BLaER1 (cell line): ENCODE measurements around the gene RNF223.

Source experiments
- H3K27ac ChIP-seq: shearing (Covaris generic); formaldehyde crosslinking; 2 replicates; pipeline ENCODE4 v1.8.1; 2022
- H3K27me3 ChIP-seq: shearing (Covaris generic); formaldehyde crosslinking; 2 replicates; pipeline ENCODE4 v1.8.1; 2022
- H3K36me3 ChIP-seq: shearing (Covaris generic); formaldehyde crosslinking; 2 replicates; pipeline ENCODE4 v1.8.1; 2022
- H3K4me1 ChIP-seq: shearing (Covaris generic); formaldehyde crosslinking; 2 replicates; pipeline ENCODE4 v1.8.1; 2022
- H3K4me2 ChIP-seq: shearing (Covaris generic); formaldehyde crosslinking; 2 replicates; pipeline ENCODE4 v1.8.1; 2022
- H3K4me3 ChIP-seq: shearing (Covaris generic); formaldehyde crosslinking; 2 replicates; pipeline ENCODE4 v1.8.1; 2022
- H3K9ac ChIP-seq: shearing (Covaris generic); formaldehyde crosslinking; 2 replicates; pipeline ENCODE4 v1.8.1; 2022
- H3K9me3 ChIP-seq: shearing (Covaris generic); formaldehyde crosslinking; 2 replicates; pipeline ENCODE4 v1.8.1; 2022
- H4K20me1 ChIP-seq: shearing (Covaris generic); formaldehyde crosslinking; 2 replicates; pipeline ENCODE4 v1.8.1; 2022
- Cebpa-rat ChIP-seq: shearing (Covaris generic); IDR thresholded peaks from 2 replicates; pipeline ENCODE4 v1.8.1; 2022

RNF223 gene

GRCh38 chr1:1074631-1075147, 583 bp upstream of the RNF223 start:
- Histone ChIP-seq H3K36me3 (no peaks in the 10 kb centered on the region), H3K4me2 (no peak overlapping the region), H3K27ac (no peak overlapping the region), H3K9ac (no peak overlapping the region), H4K20me1 (peaks cover 6% of the 10 kb centered on the region), H3K4me1 (peaks cover 33% of the 10 kb centered on the region), H3K4me3 (no peak overlapping the region), H3K9me3 (no peaks in the 10 kb centered on the region), H3K27me3 (peaks cover 31% of the 10 kb centered on the region)
- TF ChIP-seq Cebpa-rat, result no peak

GRCh38 chr1:1072849-1073742, 1.0 kb downstream of the RNF223 start:
- H4K20me1 ChIP-seq, result peaks cover 15% of the 10 kb centered on the region
- no peak for TF ChIP-seq Cebpa-rat
- no peak overlapping the region for H3K9ac ChIP-seq
- H3K27me3 ChIP-seq, result peaks cover 27% of the 10 kb centered on the region
- no peak overlapping the region for H3K4me2 ChIP-seq
- H3K27ac ChIP-seq, result no peak overlapping the region
- H3K4me3 ChIP-seq, result no peak overlapping the region
- H3K4me1 ChIP-seq, result peaks cover 39% of the 10 kb centered on the region
- H3K36me3 ChIP-seq, result no peaks in the 10 kb centered on the region
- no peaks in the 10 kb centered on the region for H3K9me3 ChIP-seq

DNA sequence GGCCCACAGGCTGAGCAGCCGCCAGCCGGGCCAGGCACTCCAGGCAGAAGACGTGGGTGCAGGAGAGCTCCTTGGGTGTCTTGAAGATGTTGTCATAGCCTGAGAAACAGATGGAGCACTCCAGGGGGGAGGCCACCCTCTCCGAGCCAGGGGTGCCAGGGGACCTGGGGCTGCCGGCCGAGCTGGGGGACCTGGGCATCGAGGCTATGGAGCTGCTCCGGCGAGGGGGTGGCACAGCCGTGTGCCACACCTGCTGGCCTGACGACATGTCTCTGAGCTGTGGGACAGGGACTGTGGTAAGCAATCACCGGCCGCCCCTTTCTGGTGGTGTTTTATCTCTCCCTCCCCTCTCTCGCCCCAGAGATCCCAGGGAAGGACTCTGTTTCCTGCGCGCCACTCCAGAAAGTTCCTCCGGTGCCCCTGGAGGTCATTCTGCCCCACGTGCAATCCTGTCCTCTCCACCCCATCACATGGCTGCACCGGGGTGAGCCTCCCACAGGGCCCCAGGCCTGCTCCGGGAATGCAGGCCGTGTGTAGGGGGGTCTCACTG, 1.7 kb downstream of the RNF223 start:
- peaks cover 22% of the 10 kb centered on the region for H3K27me3 ChIP-seq

GRCh38 chr1:1071486-1072298, 2.4 kb downstream of the RNF223 start:
- Histone ChIP-seq H3K4me1 (peaks cover 53% of the 10 kb centered on the region), H3K9me3 (no peaks in the 10 kb centered on the region), H4K20me1 (peaks cover 29% of the 10 kb centered on the region), H3K36me3 (no peaks in the 10 kb centered on the region), H3K27ac (no peak overlapping the region; the same call in 1 of the 2 replicates), H3K9ac (no peak overlapping the region), H3K27me3 (peaks cover 25% of the 10 kb centered on the region), H3K4me3 (no peak overlapping the region), H3K4me2 (peak overlapping the region; percentile 98)
- no peak for TF ChIP-seq Cebpa-rat

More for the DNA sequence above, 1.7 kb downstream of the RNF223 start:
- Histone ChIP-seq H4K20me1 (peaks cover 22% of the 10 kb centered on the region), H3K9ac (no peak overlapping the region), H3K27ac (no peak overlapping the region), H3K4me3 (no peak overlapping the region), H3K9me3 (no peaks in the 10 kb centered on the region), H3K4me2 (no peak overlapping the region), H3K36me3 (no peaks in the 10 kb centered on the region), H3K4me1 (peaks cover 46% of the 10 kb centered on the region)
- TF ChIP-seq Cebpa-rat, result no peak

- H3K9ac ChIP-seq, result peak overlapping the region; percentile 60
- H3K4me2 ChIP-seq, result peak overlapping the region; percentile 98
- H3K27ac ChIP-seq, result peak overlapping the region; percentile 72
- H3K27me3 ChIP-seq, result peaks cover 22% of the 10 kb centered on the region
- peaks cover 33% of the 10 kb centered on the region for H4K20me1 ChIP-seq
- H3K9me3 ChIP-seq, result no peaks in the 10 kb centered on the region
- no peak for TF ChIP-seq Cebpa-rat
- peaks cover 68% of the 10 kb centered on the region for H3K4me1 ChIP-seq
- H3K4me3 ChIP-seq, result peak overlapping the region; percentile 70
- H3K36me3 ChIP-seq, result no peaks in the 10 kb centered on the region
Measured at GRCh38 chr1:1069711-1070676, 4.1 kb downstream of the RNF223 start.

- H3K27me3 ChIP-seq, result peaks cover 19% of the 10 kb centered on the region
- H3K4me1 ChIP-seq, result peaks cover 72% of the 10 kb centered on the region
- H3K36me3 ChIP-seq, result no peaks in the 10 kb centered on the region
- H3K27ac ChIP-seq, result 0 out of 2 replicates have a peak overlapping the region, but pooled peaks have one; percentile 72
- H3K4me3 ChIP-seq, result peak overlapping the region; percentile 70
- no peaks in the 10 kb centered on the region for H3K9me3 ChIP-seq
- peaks cover 36% of the 10 kb centered on the region for H4K20me1 ChIP-seq
- H3K4me2 ChIP-seq, result peak overlapping the region; percentile 98
- no peak for TF ChIP-seq Cebpa-rat
- no peak overlapping the region; the same call in 1 of the 2 replicates for H3K9ac ChIP-seq
Measured at GRCh38 chr1:1069056-1069710, 4.9 kb downstream of the RNF223 start.

- peaks cover 23% of the 10 kb centered on the region for H3K27me3 ChIP-seq
- H3K9ac ChIP-seq, result peak overlapping the region; percentile 60; the same call in 1 of the 2 replicates
- no peaks in the 10 kb centered on the region for H3K9me3 ChIP-seq
- no peak for TF ChIP-seq Cebpa-rat
- H4K20me1 ChIP-seq, result peaks cover 39% of the 10 kb centered on the region
- H3K4me1 ChIP-seq, result peaks cover 78% of the 10 kb centered on the region
- H3K4me2 ChIP-seq, result peak overlapping the region; percentile 94
- peak overlapping the region; percentile 70 for H3K4me3 ChIP-seq
- no peaks in the 10 kb centered on the region for H3K36me3 ChIP-seq
- H3K27ac ChIP-seq, result no peak overlapping the region
Measured at GRCh38 chr1:1068517-1069055, 5.5 kb downstream of the RNF223 start.
